NOMO-1 treated with DMSO at 0.1 percent for 48 hours (cell line): ENCODE results near the gene GPR162.
A peak's percentile ranks its signal among the peaks of the same experiment; 100 is the strongest.

Source experiments
- DNase-seq: peaks from one replicate; lab custom pipeline; 2025; ENCODE audit not compliant: unreplicated experiment; lab: John Stamatoyannopoulos, UW

The GPR162 gene

GRCh38 chr12:6787309-6787708 is 34.3 kb upstream of the GPR162 start:
- no peak for DNase-seq

GRCh38 chr12:6788972-6789924 is 32.4 kb upstream of the GPR162 start, which contains the start of gene CD4:
CD4 (plus strand) TSS chr12:6789528; CDS start chr12:6800139, 10,611 bp downstream.
- peak; percentile 56 for DNase-seq

GRCh38 chr12:6790496-6791150 is 31.0 kb upstream of the GPR162 start:
- DNase-seq = no peak

- no peak for DNase-seq
These were observed 29.6 kb upstream of the GPR162 start for GRCh38 chr12:6791931-6792520.

- DNase-seq = peak; percentile 74
These were observed 29.0 kb upstream of the GPR162 start for GRCh38 chr12:6792522-6793201.

- DNase-seq = no peak
These were observed 26.5 kb upstream of the GPR162 start for GRCh38 chr12:6795088-6795487.

- no peak for DNase-seq
These were observed 25.0 kb upstream of the GPR162 start for GRCh38 chr12:6796576-6796975.

GRCh38 chr12:6799147-6799546 is 22.5 kb upstream of the GPR162 start:
- no peak for DNase-seq

GRCh38 chr12:6807170-6807569 is 14.5 kb upstream of the GPR162 start:
- DNase-seq = no peak

GRCh38 chr12:6809056-6809455 is 12.6 kb upstream of the GPR162 start:
- no peak for DNase-seq

GRCh38 chr12:6810758-6811157 is 10.9 kb upstream of the GPR162 start:
- no peak for DNase-seq

GRCh38 chr12:6813363-6813762 is 8.3 kb upstream of the GPR162 start:
- DNase-seq = peak; percentile 52

GRCh38 chr12:6816598-6816997 is 5.0 kb upstream of the GPR162 start:
- no peak for DNase-seq

GRCh38 chr12:6817098-6817497 is 4.5 kb upstream of the GPR162 start:
- no peak for DNase-seq

GRCh38 chr12:6817662-6818157 is 3.9 kb upstream of the GPR162 start:
- DNase-seq = no peak

GRCh38 chr12:6818222-6818621 is 3.4 kb upstream of the GPR162 start:
- no peak for DNase-seq

GRCh38 chr12:6818645-6819044 is 3.0 kb upstream of the GPR162 start:
- no peak for DNase-seq

- DNase-seq = no peak
These were observed 2.3 kb upstream of the GPR162 start for GRCh38 chr12:6819106-6820030.

- no peak for DNase-seq
These were observed 1.5 kb upstream of the GPR162 start for GRCh38 chr12:6820166-6820565.
